GM21423 (cell line): ENCODE data around the gene ATCAY.

ENCODE experiments used
- ATAC-seq: cut with Tn5 transposase; IDR thresholded peaks from one replicate; pipeline ENCODE4 v1.9.1; 2021; ENCODE audit warnings: mild to moderate bottlenecking, moderate library complexity; ENCODE audit not compliant: unreplicated experiment

ATCAY gene, protein sequence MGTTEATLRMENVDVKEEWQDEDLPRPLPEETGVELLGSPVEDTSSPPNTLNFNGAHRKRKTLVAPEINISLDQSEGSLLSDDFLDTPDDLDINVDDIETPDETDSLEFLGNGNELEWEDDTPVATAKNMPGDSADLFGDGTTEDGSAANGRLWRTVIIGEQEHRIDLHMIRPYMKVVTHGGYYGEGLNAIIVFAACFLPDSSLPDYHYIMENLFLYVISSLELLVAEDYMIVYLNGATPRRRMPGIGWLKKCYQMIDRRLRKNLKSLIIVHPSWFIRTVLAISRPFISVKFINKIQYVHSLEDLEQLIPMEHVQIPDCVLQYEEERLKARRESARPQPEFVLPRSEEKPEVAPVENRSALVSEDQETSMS

DNA sequence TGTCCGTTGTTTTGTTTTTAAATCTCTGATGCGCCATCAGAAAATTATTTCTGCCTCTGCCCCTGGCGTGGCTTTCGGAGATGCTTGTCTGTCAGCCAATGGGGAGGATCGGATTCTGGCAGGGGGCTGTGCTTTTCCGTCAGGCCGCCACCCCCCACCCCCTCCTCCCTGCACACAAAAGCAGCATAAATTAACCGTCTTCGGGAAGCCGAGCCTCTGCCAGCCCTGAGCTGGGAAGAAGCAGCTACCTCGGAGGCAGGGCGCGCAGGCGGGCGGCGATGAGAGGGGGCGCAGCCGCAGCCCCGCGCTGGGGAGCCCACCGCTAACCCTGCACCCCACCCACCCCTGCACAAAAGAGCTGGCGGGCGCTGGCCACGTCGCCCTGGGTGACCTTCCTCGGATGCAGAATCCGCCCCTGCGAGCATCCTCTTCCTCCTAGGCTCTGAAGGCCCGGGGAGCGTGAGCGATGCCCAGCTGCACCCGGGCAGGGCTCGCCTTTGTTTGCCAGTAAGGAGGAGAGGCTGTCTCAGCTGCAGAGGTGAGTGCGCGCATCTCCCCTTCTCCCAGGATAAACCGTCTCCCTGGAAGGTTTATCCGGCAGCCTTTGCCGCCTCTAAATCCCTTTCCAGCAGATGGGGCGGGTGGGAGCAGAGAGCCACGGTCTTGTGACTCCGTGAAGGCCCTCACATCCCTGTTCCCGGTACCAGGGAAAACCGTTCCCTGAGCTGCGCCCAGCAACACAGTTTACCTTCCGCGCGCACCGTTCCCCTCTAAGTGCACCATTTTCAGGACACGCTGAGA is at the start of gene ATCAY:
ATCAY (plus strand) TSS at position 215 of the 801 bp plus-strand sequence. CDS start 5,083 bp downstream, outside the sequence.
- no peak for ATAC-seq

- no peak for ATAC-seq
Measured at GRCh38 chr19:3831601-3832000, 48.9 kb upstream of the ATCAY start.

GRCh38 chr19:3832001-3832400 is 48.5 kb upstream of the ATCAY start:
- no peak for ATAC-seq

GRCh38 chr19:3833578-3834348 is 46.7 kb upstream of the ATCAY start:
- ATAC-seq, result no peak

DNA sequence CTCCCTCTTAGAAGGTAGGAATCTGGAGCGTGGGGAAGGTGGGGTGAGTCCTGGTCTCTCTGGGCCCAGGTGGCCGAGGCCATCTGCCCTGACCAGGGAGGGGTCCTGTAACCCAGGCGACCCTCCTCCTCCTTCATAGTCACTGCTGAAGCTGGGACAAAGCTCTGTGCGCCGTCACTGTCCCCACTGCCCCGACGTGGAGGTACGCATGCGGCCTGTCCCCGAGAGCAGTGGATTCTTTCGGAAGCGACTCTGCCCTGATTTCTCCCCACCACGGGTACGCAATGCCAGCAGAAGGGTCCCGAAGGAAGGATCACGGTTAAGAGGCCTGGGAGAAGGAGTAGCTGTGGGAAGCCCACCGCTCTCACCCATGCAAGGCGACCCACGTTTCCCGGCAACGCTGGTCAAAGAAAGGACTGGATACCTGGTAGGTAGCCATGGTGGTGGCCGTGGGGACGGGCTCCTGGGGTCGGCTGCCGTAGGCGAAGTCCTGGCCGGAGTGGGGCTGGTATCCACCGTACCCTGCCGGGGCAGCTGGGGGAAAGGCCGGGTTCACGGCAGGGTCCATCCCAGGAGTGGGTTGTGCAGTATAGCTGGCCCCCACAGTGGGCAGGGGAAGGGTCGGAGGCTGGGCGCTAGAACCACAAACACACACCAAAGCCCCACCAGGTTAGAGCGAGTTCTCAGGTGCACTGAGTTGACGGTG is 46.0 kb upstream of the ATCAY start:
- no peak for ATAC-seq

- ATAC-seq, result no peak
Measured at GRCh38 chr19:3835055-3835435, 45.4 kb upstream of the ATCAY start.

DNA sequence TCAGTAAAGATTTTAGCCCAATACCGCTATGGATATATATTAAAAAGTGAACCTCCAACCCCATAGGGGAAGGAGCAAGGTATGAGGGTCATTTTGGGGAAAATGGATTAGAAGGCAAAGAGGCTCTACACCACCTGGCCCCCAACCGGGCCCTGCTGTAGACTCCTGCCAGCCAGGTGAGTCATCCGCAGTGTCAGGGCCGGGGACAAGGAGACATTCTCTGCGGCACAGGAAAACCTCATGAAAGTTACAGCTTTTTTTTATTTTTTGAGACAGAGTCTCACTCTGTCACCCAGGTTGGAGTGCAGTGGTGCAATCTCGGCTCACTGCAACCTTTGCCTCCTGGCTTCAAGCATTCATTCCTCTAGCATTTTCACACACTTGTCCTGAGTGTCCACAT is 43.6 kb upstream of the ATCAY start:
- ATAC-seq, result no peak

- no peak for ATAC-seq
Measured at GRCh38 chr19:3837332-3837731, 43.2 kb upstream of the ATCAY start.

GRCh38 chr19:3837922-3838321 is 42.6 kb upstream of the ATCAY start:
- no peak for ATAC-seq

GRCh38 chr19:3838661-3839060 is 41.8 kb upstream of the ATCAY start:
- ATAC-seq, result no peak

DNA sequence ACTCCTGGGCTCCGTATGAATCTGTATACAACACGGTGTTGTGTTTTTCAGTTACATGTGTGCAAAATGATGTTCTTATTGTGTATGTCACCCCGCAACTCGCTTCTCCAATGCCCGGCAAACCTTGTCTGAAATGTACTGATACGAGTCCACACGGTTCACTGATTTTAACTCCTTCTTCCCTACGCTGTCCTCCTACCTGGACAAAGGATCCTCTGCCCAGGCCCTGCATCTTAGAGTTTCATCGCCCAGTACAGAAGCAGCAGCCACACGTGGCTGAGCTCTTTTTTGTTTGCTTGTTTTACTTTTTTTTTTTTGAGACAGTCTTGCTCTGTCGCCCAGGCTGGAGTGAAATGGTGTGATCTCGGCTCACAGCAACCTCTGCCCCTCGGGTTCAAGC is 40.5 kb upstream of the ATCAY start:
- ATAC-seq, result no peak

DNA sequence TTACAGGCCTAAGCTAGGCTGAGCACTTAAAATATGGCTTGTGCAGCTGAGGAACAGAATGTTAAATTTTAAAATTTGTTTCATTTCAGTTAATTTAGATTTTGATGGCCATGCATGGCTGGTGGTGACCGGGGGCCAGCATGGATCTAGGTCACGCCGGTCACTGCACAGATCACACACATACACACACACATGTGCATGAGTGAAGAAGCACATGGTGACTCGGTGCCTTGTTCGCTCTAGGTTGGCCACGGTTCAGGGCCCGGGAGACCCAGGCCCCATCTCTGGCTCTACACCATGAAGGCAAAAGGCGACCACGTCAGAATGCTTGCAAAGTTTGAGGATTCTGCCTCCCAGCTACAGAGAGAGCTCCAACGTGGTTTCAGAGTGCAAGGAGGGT is 39.7 kb upstream of the ATCAY start:
- ATAC-seq, result no peak

GRCh38 chr19:3842948-3843347 is 37.5 kb upstream of the ATCAY start:
- ATAC-seq, result no peak

DNA sequence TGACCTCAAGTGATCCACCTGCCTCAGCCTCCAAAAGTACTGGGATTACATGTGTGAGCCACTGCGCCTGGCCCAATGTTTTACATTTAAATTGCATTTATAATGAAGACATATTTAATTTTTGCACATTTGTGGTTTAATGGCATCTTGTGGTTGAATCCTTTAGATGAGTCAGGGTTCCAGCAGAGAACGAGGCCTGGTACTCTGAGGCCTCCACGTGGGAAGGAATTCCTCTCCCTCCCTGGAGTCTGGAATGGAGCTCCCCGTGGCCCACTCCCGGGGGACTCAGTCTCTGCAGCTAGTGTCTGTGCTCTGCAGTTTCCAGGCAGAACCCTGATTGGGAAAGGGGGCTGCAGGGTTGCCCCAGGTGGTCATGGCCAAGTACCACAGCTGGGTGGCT is 35.9 kb upstream of the ATCAY start:
- ATAC-seq, result no peak

DNA sequence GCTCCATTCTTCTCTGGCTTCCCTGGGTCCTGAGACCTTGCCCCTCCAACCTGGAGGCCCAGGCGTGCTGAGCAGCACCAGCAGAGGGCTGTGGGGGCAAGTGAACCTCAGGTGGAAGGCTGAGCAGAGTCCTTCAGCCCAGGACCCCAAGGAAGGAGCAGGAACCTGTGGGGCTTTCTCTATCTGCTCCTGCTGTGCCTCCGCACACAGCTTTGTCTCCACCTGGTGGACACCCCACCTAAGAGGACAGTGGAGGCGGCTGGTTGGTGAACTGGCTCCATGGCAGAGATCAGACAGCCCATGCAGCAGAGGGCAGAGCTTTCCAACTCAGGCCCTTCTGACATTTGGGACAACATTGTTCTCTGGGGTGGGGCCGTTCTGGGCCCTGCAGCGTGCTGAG is 31.4 kb upstream of the ATCAY start:
- no peak for ATAC-seq

GRCh38 chr19:3849787-3850186 is 30.7 kb upstream of the ATCAY start:
- no peak for ATAC-seq

DNA sequence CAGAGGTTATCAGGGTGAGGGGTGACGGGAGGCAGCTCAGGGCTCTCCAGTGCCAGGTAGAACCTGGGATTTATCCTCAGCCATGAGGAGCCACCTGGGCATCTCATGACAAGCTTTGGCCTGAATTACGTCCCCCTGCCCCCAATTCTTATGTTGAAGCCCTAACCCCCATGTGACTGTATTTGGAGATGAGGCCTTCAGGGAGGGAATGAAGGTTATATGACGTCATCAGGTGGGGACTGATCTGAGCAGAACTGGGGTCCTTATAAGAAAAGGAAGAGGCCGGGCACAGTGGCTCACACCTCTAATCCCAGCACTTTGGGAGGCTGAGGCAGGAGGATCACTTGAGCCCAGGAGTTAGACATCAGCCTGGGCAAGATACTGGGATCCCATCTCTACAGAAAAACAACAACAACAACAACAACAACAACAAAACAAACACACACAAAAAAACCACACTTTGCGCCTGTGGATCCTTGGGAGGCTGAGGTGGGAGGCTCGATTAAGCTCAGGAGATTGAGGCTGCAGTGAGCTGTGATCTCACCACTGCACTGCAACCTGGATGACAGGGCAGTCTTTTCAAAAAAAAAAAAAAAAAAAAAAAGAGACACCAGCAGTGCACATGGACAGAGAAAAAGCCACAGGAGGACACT is 30.0 kb upstream of the ATCAY start:
- ATAC-seq, result no peak

- ATAC-seq, result no peak
Measured at GRCh38 chr19:3851254-3852176, 29.0 kb upstream of the ATCAY start.

- no peak for ATAC-seq
Measured at GRCh38 chr19:3852177-3852511, 28.3 kb upstream of the ATCAY start.
